Body of pancreas (tissue), 4 donors: ENCODE measurements around the gene BTG2.

Experiments
- POLR2A ChIP-seq, 3 donors: fragments of 450-650 bp; IDR thresholded peaks; one replicate each; pipeline ENCODE4 v1.6.1; 2016; ENCODE audit warnings: antibody characterized with exemption in 3 of 3, mild to moderate bottlenecking in 2 of 3
- TF ChIP-seq, protein P1 (sequence below), 7 experiments: fragments of 450-650 bp in 4 of 7; fragments of 200-600 bp in 3 of 7; sonication (generic) in 3 of 7; IDR thresholded peaks; one replicate each; pipeline ENCODE4 v1.5.1; 2016 to 2019; ENCODE audit warnings: antibody characterized with exemption in 7 of 7

DNA sequence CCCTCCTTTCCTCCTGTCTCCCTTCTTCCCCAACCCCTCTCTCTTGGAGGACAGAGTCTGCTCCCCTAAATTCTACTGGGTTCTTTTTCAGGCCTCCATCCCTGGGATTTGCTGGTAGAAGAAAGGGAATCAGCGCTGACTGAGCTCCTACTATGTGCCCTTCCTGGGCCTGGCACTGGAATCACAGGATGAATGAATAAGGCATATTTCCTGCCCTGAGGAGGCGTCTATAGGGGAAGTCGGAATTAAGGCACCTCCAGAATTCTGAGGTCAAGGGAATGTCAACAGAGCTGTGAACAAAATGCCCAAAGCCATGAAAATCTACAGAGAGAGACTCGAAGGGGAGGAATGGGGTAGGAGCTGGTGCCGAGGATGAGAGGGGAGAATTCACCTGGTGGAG is 17.4 kb upstream of the BTG2 start:
- TF ChIP-seq, protein P1, sequence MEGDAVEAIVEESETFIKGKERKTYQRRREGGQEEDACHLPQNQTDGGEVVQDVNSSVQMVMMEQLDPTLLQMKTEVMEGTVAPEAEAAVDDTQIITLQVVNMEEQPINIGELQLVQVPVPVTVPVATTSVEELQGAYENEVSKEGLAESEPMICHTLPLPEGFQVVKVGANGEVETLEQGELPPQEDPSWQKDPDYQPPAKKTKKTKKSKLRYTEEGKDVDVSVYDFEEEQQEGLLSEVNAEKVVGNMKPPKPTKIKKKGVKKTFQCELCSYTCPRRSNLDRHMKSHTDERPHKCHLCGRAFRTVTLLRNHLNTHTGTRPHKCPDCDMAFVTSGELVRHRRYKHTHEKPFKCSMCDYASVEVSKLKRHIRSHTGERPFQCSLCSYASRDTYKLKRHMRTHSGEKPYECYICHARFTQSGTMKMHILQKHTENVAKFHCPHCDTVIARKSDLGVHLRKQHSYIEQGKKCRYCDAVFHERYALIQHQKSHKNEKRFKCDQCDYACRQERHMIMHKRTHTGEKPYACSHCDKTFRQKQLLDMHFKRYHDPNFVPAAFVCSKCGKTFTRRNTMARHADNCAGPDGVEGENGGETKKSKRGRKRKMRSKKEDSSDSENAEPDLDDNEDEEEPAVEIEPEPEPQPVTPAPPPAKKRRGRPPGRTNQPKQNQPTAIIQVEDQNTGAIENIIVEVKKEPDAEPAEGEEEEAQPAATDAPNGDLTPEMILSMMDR (IDR thresholded peaks at IDR 0.05), result no peak
- no peak for TF ChIP-seq POLR2A (IDR thresholded peaks at IDR 0.05)
